Retina (tissue), 1 donor: Measurements from ENCODE around the gene FKBP6.
"Not testable (repeated sequence)": the region's sequence is repeated elsewhere in the genome, so short reads cannot be mapped to it uniquely, and the experiment has no call there.

Experiments used
- DNase-seq: peaks from one replicate; pipeline ENCODE4 v3.0.0-alpha.2; 2016

FKBP6 gene

GRCh38 chr7:73358590-73359275, 30.8 kb downstream of the FKBP6 start:
- no peak for DNase-seq

- no peak for DNase-seq
These were observed 31.3 kb downstream of the FKBP6 start for GRCh38 chr7:73359306-73359705.

GRCh38 chr7:73359746-73360375, 31.9 kb downstream of the FKBP6 start:
- DNase-seq, result no peak

- DNase-seq, result not testable (repeated sequence)
These were observed 32.6 kb downstream of the FKBP6 start for GRCh38 chr7:73360590-73360989.

- no peak for DNase-seq
These were observed 35.5 kb downstream of the FKBP6 start for GRCh38 chr7:73363225-73364005.

- no peak for DNase-seq
These were observed 36.2 kb downstream of the FKBP6 start for GRCh38 chr7:73364006-73364728.

- DNase-seq, result no peak
These were observed 38.2 kb downstream of the FKBP6 start for GRCh38 chr7:73366127-73366526.

GRCh38 chr7:73366990-73367389, 39.0 kb downstream of the FKBP6 start:
- no peak for DNase-seq

- DNase-seq, result no peak
These were observed 41.0 kb downstream of the FKBP6 start for GRCh38 chr7:73369009-73369408.

- no peak for DNase-seq
These were observed 41.7 kb downstream of the FKBP6 start for GRCh38 chr7:73369622-73370021.

GRCh38 chr7:73373741-73374140, 45.8 kb downstream of the FKBP6 start:
- DNase-seq, result no peak

GRCh38 chr7:73376262-73376661, 48.3 kb downstream of the FKBP6 start:
- DNase-seq, result not testable (repeated sequence)

- no peak for DNase-seq
These were observed 48.9 kb downstream of the FKBP6 start for GRCh38 chr7:73376671-73377412.

GRCh38 chr7:73377413-73378200, 49.6 kb downstream of the FKBP6 start:
- DNase-seq, result not testable (repeated sequence)

GRCh38 chr7:73382934-73383503, 55.1 kb downstream of the FKBP6 start:
- DNase-seq, result no peak

- DNase-seq, result no peak
These were observed 59.4 kb downstream of the FKBP6 start for GRCh38 chr7:73387221-73387828.

- DNase-seq, result no peak
These were observed 60.0 kb downstream of the FKBP6 start for GRCh38 chr7:73387908-73388414.

GRCh38 chr7:73391396-73391795, 63.4 kb downstream of the FKBP6 start:
- DNase-seq, result no peak

GRCh38 chr7:73394422-73394821, 66.5 kb downstream of the FKBP6 start:
- no peak for DNase-seq
